ENCODE data around the gene EAF1. TPM values are rescaled to one million over a fixed set of nuclear protein-coding genes. Genes with fewer than 3 reads are reported as not detected.

Gene EAF1
- polyA plus RNA-seq, 1 donor from 2014 or later = 45.4 TPM

- no peaks in the 10 kb centered on the region for H4K20me1 ChIP-seq (ENCODE audit: insufficient read depth)
- H3K27me3 ChIP-seq (ENCODE audit: insufficient read depth, low read depth, low read length) = no peaks in the 10 kb centered on the region
- no peak overlapping the region for H3K4me2 ChIP-seq (ENCODE audit: low read length)
- no peak overlapping the region for H3K4me3 ChIP-seq (ENCODE audit: low read length)
- H3K79me2 ChIP-seq (replicated peaks; ENCODE audit: insufficient read depth, low read length) = no peaks in the 10 kb centered on the region
- no peaks in the 10 kb centered on the region for H3K9me3 ChIP-seq (ENCODE audit: low read length)
- no peaks in the 10 kb centered on the region for H3K9me2 ChIP-seq (ENCODE audit: insufficient read depth, low read length)
- H3K36me3 ChIP-seq (ENCODE audit: insufficient read depth, low read length) = no peaks in the 10 kb centered on the region
- H2AFZ ChIP-seq (ENCODE audit: low read depth, low read length) = no peak overlapping the region
- H3K27ac ChIP-seq (ENCODE audit: low read length) = no peak overlapping the region
- H3K9ac ChIP-seq (ENCODE audit: low read length) = no peak overlapping the region
- no peaks in the 10 kb centered on the region for H3F3A ChIP-seq (ENCODE audit: insufficient read depth, low read length, poor library complexity, severe bottlenecking)
- TF ChIP-seq EP300 (conservative IDR thresholded peaks at IDR 0.05; ENCODE audit: poor library complexity, severe bottlenecking) (no peak), TAF1 (IDR thresholded peaks at IDR 0.05; ENCODE audit: low read depth) (no peak), MXI1 (conservative IDR thresholded peaks at IDR 0.05; ENCODE audit: poor library complexity, severe bottlenecking) (no peak), EZH2 (IDR thresholded peaks at IDR 0.05; ENCODE audit: borderline replicate concordance, insufficient read depth, low read length, poor library complexity, severe bottlenecking) (no peak), RAD21 (conservative IDR thresholded peaks at IDR 0.05) (no peak), SMC3 (conservative IDR thresholded peaks at IDR 0.05; ENCODE audit: poor library complexity) (no peak), CTCF (IDR thresholded peaks at IDR 0.05; ENCODE audit: poor library complexity, severe bottlenecking) (no peak), POLR2AphosphoS5 (IDR thresholded peaks at IDR 0.05) (no peak), REST (IDR thresholded peaks at IDR 0.05; ENCODE audit: borderline replicate concordance) (no peak)
These were observed 24.8 kb downstream of the EAF1 start for GRCh38 chr3:15452156-15452555.

- H3K9ac ChIP-seq (ENCODE audit: low read length) = no peak overlapping the region
- TF ChIP-seq EP300 (conservative IDR thresholded peaks at IDR 0.05; ENCODE audit: poor library complexity, severe bottlenecking) (no peak), REST (IDR thresholded peaks at IDR 0.05; ENCODE audit: borderline replicate concordance) (no peak), SMC3 (conservative IDR thresholded peaks at IDR 0.05; ENCODE audit: poor library complexity) (no peak), EZH2 (IDR thresholded peaks at IDR 0.05; ENCODE audit: borderline replicate concordance, insufficient read depth, low read length, poor library complexity, severe bottlenecking) (no peak), POLR2AphosphoS5 (IDR thresholded peaks at IDR 0.05) (no peak), MXI1 (conservative IDR thresholded peaks at IDR 0.05; ENCODE audit: poor library complexity, severe bottlenecking) (no peak), RAD21 (conservative IDR thresholded peaks at IDR 0.05) (no peak), CTCF (IDR thresholded peaks at IDR 0.05; ENCODE audit: poor library complexity, severe bottlenecking) (no peak), TAF1 (IDR thresholded peaks at IDR 0.05; ENCODE audit: low read depth) (no peak)
- H3K27me3 ChIP-seq (ENCODE audit: insufficient read depth, low read depth, low read length) = no peaks in the 10 kb centered on the region
- H3K4me3 ChIP-seq (ENCODE audit: low read length) = no peak overlapping the region
- H2AFZ ChIP-seq (ENCODE audit: low read depth, low read length) = no peak overlapping the region
- no peak overlapping the region for H3K4me2 ChIP-seq (ENCODE audit: low read length)
- no peaks in the 10 kb centered on the region for H3K9me3 ChIP-seq (ENCODE audit: low read length)
- H3F3A ChIP-seq (ENCODE audit: insufficient read depth, low read length, poor library complexity, severe bottlenecking) = no peaks in the 10 kb centered on the region
- no peak overlapping the region for H3K27ac ChIP-seq (ENCODE audit: low read length)
- H3K36me3 ChIP-seq (ENCODE audit: insufficient read depth, low read length) = no peaks in the 10 kb centered on the region
- no peaks in the 10 kb centered on the region for H3K79me2 ChIP-seq (replicated peaks; ENCODE audit: insufficient read depth, low read length)
- no peaks in the 10 kb centered on the region for H3K9me2 ChIP-seq (ENCODE audit: insufficient read depth, low read length)
- no peaks in the 10 kb centered on the region for H4K20me1 ChIP-seq (ENCODE audit: insufficient read depth)
These were observed 25.6 kb downstream of the EAF1 start for GRCh38 chr3:15452961-15453360.
